Measurements from ENCODE around the gene U2AF2. TPM values are rescaled to one million over a fixed set of nuclear protein-coding genes. Genes with fewer than 3 reads are reported as not detected.
A peak's percentile ranks its signal among the peaks of the same experiment; 100 is the strongest.

U2AF2 gene
- total and polyA plus RNA-seq, 9 of the 15 experiments (the other 6 are each of a cell fraction or from before 2014, with no cell fraction given): 3.0 to 331 (median 157) TPM

- TF ChIP-seq KLF10 (CRISPR knock-in tag; IDR thresholded peaks at IDR 0.05) (no peak), U2AF1 (optimal IDR thresholded peaks at IDR 0.05; ENCODE audit: low read depth, low read length) (peak; percentile 58), KLF13 (tag; IDR thresholded peaks at IDR 0.05; ENCODE audit: borderline replicate concordance, low read depth) (no peak), PHF8 (IDR thresholded peaks at IDR 0.05; ENCODE audit: borderline replicate concordance, low read length) (peak; percentile 48; the same call in 1 of the 2 replicates), MEF2A (IDR thresholded peaks at IDR 0.05; ENCODE audit: control insufficient read depth, low read depth, low read length) (no peak), TSHZ1 (CRISPR knock-in tag; IDR thresholded peaks at IDR 0.05) (no peak), POLR2G (IDR thresholded peaks at IDR 0.05; ENCODE audit: low read depth, low read length) (peak; percentile 81), THRA (IDR thresholded peaks at IDR 0.05) (no peak), EHMT2 (IDR thresholded peaks at IDR 0.05) (peak; percentile 84; the same call in 1 of the 2 replicates), FOXP1 (CRISPR knock-in tag; IDR thresholded peaks at IDR 0.05) (0 out of 2 replicates have a peak, but pooled peaks have one; percentile 10), ZZZ3 (IDR thresholded peaks at IDR 0.05) (no peak), SREBF2 (CRISPR knock-in tag; IDR thresholded peaks at IDR 0.05) (no peak), MTA3 (IDR thresholded peaks at IDR 0.05; ENCODE audit: borderline replicate concordance) (peak; percentile 78), ZNF253 (CRISPR knock-in tag; conservative IDR thresholded peaks at IDR 0.05) (no peak), MLX (CRISPR knock-in tag; conservative IDR thresholded peaks at IDR 0.05) (no peak), ZBTB1 (CRISPR knock-in tag; IDR thresholded peaks at IDR 0.05; ENCODE audit: borderline replicate concordance, low read depth) (no peak)
- TF ChIP-seq, protein P1, sequence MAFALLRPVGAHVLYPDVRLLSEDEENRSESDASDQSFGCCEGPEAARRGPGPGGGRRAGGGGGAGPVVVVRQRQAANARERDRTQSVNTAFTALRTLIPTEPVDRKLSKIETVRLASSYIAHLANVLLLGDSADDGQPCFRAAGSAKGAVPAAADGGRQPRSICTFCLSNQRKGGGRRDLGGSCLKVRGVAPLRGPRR (CRISPR knock-in tag; IDR thresholded peaks at IDR 0.05): no peak
- TF ChIP-seq, protein P2, sequence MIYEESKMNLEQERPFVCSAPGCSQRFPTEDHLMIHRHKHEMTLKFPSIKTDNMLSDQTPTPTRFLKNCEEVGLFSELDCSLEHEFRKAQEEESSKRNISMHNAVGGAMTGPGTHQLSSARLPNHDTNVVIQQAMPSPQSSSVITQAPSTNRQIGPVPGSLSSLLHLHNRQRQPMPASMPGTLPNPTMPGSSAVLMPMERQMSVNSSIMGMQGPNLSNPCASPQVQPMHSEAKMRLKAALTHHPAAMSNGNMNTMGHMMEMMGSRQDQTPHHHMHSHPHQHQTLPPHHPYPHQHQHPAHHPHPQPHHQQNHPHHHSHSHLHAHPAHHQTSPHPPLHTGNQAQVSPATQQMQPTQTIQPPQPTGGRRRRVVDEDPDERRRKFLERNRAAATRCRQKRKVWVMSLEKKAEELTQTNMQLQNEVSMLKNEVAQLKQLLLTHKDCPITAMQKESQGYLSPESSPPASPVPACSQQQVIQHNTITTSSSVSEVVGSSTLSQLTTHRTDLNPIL (CRISPR knock-in tag; IDR thresholded peaks at IDR 0.05): no peak
Observed at GRCh38 chr19:55647732-55648584, 6.9 kb upstream of the U2AF2 start, which contains the start of gene CCDC106 (continued).

Measured in K562 (cell line).